GM19238 (cell line): ENCODE results near the gene TTC38.

Source experiments
- DNase-seq: peaks from one replicate; pipeline ENCODE4 v3.0.0; 2011; ENCODE audit warnings: low spot score; ENCODE audit not compliant: insufficient read length

The TTC38 gene

DNA sequence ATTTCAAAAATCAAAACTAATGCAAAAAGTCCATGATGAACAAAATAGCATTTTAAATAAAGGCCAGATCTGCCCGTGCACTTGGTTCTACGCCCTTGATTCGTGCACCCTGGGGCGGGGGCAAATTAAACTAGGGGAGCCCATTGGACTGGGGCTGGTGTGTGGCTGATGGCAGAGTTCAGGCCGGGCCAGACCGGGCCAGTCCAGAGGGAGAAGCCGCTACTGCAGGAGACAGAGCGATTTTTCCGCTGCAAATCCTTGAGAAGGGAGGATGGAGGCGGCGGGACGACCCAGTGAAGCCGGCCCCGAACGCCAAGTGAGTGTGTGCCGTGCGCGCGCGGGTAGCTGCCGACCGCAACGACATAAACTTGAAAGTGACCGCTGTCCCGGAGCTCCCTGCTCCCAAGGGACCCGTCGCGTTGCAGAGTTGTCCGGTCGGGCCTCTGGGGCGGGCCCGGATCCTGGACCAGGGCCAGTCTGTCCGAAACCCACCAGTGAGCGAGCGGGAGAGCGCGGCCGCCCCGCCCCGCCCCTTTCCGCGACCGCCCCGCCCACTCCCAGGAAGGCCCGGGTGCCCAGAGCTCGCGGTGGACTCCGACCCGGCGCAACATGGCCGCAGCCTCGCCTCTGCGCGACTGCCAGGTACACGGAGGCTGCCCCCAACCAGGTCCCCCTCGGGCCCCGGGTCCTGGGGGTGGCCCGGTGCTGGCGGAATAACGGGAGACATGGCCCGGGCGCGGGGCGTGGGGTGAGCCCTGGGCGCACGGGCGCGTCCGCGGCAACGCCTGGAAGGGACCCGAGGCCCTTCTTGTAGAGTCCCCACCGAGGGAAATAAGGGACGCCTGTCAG lies at the start of gene TTC38:
TSS of gene TTC38 (plus strand) at position 578 of the 849 bp plus-strand sequence. CDS start at position 610, 32 bp downstream.
- peak; percentile 92 for DNase-seq

DNA sequence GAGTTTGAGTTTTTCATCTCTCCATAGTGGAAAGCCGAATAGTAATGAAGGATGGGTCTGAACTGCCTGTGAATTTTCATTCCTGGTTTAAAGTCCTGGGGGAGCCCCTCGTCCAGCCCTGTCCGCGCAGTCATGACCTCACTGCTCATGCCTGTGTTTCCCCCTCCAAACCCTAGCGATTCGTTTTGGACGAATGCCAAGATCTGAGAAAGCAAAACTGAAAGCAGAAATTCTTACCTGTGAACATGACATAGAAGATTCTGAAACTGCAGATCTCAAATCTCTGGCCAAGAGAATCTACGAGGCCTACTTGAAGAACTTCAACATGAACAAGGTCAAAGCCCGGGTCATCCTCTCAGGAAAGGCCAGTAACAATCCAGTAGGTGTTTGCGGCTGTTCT lies 48.2 kb upstream of the TTC38 start:
- DNase-seq: no peak

DNA sequence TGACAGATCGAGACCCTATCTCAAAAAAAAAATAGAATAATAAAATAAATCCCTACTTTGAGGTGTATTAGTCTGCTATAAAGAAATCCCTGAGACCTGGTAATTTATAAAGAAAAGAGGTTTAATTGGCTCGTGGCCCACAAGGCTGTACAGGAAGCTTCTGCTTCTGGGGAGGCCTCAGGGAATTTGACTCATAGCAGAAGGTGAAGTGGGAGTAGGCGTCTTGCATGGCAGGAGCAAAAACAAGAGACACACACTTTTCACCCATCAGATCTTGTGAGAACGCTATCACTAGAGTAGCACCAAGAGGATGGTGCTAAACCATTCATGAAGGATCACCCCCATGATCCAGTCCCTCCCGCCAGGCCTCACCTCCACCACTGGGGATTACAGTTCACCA lies 46.9 kb upstream of the TTC38 start:
- DNase-seq: no peak

DNA sequence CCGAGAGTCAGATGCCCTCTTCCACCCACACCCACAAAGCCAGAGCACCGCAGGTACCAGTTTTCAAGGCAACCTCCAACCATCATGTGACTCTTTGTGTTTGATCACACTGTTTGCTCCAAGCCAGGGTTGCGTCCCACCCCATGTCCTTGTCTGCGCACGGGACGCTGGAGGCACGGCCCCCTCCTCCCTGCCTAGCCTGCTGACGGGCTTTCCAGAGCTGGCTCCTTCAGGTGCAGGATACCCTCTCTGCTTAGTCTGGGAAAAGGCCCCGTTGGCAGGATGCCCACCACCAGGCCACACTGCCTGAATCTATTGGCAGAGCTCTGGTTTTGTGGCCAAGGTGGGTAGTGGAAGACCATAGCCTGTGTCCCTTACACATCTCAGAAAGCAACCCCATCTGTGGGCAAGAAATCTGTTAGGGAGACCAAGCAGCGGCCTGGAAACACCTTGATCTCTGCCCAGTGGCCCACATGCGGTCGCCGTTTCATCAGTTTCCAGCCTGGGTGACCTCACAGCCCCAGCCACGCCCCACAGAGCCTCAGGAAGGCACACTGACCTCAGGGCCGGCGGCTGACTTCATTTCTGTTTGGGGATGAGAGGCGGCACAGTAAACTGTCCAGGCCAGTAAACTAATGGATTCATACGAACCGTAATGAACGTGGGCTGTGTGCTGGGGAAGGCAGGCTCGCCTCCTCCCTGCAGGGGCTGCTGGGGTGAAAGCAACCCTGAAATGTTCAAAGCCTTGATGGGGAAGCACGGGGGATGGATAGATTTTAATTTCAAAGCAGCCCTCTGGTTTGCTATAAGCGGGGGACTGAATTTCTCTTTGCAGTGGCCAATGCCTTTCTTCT lies 43.5 kb upstream of the TTC38 start:
- DNase-seq: no peak

DNA sequence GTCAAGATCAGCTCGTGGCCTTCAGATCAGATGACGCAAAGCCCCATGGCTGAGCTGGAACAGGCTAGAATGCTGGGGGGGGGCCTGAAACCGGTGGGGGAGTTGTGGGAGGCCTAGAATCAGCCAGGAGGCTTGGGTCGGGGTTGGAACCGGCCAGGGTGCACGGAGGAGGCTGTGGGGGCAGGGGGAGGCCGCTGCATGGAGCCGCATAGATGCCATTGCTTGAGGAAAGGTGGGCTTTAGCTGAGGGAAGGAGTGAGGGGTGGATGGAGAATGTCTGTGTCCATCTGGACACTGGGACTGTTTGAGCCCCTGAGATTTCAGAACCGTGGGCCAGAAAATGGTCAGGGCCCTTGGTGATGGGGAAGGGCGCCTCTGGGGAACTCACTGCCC lies 42.9 kb upstream of the TTC38 start:
- DNase-seq: no peak

DNA sequence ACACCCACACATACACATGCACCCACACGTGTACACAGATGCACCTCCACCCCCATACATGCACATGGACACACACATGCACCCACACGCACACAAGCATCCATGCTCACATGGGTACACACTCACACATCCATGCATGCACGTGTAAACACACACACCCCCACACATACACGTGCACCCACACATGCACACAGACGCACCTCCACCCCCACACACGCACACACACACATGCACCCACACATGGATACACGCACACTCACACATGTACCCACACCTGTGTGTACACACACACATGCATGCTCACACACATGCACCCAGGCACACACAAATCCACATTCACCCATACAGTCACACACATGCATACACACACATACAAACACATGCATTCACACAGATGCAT lies 42.2 kb upstream of the TTC38 start:
- DNase-seq: no peak

DNA sequence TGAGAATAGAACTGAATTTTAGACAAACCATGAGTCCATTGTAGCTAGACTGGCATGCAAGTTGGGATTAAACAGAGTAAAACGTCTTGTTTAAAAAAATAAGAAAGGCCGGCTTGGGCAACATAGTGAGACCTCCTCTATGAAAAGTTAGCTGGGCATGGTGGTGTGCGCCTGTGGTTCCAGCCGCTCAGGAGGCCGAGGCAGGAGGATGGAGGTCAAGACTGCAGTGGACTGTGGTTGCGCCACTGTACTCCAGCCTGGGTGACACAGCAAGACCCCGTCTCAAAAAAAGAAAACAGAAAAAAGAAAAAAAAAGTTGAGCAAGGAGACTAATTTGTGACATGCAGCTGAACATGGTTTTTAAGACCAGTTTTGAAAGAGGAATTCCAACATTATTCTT lies 41.2 kb upstream of the TTC38 start:
- no peak for DNase-seq

DNA sequence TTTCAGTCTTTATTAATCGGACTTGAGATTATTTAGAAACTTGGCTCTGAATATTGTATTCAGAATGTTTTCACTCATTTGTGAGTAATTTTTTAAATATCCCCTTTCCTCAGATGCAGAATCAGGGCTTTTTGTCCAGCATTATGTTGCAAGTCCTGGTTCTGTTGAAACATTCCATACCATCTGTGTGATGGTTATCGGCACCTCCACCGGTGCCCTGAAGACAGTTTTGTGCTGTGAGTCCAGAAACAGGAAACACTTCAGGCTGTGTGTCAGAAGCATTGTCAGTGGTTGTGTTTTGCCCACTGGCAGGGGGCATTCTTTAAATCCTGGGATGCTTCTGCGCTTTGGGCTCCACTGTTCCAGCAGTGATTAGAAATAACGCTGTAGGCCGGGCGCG lies 38.1 kb upstream of the TTC38 start:
- no peak for DNase-seq

DNA sequence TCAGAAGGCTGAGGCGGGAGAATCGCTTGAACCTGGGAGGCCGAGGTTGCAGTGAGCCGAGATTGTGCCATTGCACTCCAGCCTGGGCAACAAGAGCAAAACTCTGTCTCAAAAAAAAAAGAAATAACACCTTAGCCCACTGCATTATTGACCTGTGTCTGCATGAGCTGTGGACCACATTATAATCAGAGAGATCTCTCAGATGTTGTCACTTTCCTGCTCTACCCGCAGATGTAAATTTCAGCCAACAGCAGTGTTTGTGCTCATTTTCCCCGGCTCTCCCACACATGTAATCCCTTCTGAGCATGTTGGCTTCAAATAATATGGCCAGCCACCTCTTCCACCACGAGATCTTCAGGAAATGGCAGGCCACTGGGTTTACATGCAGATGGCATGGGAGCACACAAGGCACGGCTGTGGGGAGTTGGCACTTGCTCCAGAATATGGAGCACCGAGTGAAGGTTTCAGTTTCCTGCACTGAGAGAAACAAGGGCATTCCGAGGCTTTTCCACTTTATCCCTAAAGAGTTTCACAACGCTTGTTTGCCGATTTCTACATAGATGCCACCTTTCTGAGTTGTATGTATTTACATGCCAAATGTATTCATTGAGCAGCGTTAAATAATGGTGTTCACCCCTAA lies 37.4 kb upstream of the TTC38 start:
- no peak for DNase-seq

DNA sequence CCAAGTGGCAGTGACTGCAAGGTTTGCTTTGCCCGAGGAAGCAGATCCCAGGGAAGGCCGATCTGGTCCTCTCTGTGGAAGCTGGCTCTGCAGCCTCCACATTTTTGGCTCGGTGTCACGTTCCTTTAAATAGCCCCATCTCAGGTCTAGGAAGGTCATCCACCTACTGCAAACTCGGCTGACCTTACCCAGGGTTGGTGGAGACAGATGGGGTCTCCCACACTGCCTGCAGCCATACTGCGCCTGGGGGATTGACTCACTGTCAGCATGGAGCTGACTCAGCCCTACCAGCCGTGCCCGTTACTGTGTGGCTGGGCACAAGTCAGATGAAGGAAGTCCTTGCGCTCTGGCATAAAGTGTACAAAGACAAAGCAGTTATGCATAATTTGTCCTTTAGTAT lies 34.6 kb upstream of the TTC38 start:
- no peak for DNase-seq

DNA sequence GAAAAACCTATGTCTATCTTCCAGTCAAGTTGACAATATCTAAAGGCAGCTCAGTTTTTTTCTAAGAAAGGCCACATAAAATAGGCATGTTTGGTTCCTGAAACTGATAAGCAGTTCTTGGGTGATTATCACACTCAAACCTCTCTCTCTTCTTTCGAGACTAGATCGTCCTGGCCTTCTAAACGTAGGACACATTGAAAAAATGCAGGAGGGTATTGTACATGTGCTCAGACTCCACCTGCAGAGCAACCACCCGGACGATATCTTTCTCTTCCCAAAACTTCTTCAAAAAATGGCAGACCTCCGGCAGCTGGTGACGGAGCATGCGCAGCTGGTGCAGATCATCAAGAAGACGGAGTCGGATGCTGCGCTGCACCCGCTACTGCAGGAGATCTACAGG lies 32.8 kb upstream of the TTC38 start:
- no peak for DNase-seq

DNA sequence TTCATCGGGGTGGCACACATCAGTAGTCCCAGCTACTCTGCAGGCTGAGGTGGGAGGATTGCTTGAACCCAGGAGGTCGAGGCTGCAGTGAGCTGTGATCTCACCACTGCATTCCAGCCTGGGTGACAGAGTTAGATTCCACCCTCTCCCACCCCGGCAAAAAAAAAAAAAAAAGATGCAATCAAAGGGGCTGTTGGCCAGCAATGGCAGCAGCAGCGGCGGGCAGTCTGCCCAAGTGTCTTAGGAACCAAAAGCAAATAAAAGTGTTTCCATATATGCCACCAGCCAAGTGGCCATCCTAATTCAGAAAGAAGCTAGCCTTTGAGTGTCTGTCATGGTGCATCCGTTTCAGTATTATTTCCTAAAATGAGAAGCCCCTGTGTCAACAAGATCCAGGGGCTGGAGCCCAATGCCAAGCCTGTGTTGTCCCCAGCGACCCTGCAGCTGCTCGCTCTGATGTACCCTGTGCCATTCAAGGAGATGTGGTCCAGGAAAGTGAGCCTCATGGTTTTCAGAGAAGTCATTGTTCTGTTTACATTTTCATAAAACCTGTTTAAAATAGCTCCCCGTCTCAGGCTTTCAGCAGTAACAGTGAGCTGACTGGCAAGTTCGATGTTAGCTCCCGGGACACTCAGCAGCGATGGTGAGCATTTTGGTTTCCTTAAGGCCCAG lies 30.2 kb upstream of the TTC38 start:
- DNase-seq: no peak

DNA sequence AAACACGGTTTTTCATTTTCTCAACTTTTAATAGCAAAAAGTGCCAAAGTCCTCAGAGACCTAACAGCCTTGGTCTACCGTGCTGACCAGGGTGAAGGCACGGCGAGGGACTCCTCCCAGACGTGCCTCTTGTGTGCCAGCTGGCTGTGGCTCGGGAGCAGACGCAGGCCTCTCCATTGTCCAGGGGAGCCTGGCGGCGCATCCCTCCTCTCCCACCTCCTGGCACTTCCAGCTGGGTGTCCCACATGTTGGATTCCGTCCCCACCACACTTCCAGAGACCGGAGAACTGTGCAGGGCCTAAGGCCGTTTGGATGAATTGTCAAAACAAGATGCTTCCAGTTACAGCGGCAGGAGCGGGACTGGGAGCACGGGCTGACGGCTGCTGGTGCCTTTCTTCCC lies 29.3 kb upstream of the TTC38 start:
- no peak for DNase-seq

DNA sequence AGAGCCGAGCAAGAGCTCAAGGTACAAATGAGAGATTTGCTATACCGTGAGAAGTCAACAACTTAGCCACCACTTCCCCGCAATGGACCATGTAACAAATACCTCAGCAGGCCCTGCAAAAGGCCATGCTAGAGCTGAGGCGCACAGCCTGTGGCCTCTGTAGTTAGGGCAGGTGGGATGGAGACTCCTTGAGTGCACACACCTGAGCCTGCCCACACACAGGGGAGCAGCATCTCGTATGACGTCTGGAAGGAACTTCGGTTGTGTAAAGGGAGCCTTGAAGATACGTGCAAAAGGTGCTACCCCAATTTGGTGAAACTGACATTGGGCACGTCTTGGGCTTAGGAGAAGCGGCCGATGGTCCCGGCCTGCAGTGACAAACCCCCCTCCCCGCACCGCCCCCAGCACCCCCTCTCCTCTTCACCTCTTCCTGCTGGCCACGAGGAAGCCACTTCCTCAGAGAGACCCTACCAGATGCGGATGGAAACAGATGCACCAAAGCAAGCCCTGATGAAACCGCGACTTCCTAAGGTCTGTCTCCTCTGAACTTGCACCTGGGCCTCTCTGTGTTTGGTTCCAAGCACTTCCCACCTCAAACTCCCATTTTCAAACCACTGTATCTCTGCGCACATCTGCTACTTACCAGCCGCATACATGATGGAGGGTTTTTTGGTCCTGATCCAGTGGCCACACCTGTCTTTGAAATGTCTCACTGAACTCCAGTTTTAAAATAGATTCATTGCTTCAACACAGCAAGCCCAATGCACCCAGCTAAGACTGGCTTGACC lies 28.4 kb upstream of the TTC38 start:
- DNase-seq: peak; percentile 45

DNA sequence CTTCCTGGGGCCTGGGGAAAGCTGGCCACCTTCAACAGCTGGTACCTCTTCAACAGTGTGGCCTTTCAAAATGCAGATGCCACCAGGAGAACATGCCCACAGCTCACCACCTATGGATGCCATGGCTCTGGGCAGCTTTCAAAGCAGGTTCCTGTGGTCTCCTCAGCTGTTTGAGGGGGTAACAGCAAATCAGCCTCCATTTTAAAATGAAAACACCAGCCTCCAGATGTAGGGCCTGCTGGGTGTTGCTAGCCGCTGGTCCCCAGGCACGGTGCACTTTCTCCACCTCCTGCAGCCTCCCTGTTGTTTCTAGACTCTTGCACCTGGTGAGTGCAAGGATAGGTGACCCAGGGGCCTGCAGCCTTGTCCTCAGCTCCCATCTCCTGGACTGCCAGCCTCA lies 27.7 kb upstream of the TTC38 start:
- no peak for DNase-seq

DNA sequence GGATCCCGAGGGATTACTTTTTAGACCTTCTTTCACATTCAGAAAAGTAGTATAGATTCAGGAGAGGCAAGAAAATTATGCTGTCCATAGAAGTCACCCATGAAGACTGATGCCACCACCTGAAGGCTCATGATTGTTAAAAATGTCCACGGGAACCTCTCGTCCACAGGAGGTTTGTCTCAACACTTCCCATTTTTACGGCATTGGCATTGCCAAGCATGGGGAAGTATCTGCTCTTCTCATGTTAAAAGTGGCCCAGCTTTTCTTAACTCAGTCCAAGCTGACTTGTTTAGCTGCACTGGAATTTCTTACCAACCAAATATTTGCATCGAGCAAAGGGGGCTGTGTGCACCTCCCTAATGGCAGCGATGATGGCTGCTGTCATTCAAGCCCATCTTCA lies 27.3 kb upstream of the TTC38 start:
- no peak for DNase-seq

DNA sequence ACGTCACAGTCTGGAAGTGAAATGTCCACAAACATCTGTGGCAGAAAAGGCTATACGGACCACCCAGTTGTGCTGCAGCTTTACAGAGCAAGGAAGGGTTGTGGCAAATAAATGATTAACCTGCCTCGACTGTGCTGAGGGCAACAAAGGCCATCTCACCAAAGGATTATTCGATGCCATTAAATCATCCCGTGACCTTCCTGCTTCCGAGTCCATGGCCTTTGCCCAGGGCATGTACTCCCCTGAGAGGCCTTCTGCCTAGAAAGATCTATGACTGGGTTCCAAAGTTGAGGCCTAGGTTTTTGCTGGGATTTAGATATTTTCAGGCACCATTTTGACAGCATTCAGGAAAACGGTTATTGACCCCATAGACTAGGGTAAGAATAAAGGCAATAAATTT lies 26.9 kb upstream of the TTC38 start:
- DNase-seq: no peak

DNA sequence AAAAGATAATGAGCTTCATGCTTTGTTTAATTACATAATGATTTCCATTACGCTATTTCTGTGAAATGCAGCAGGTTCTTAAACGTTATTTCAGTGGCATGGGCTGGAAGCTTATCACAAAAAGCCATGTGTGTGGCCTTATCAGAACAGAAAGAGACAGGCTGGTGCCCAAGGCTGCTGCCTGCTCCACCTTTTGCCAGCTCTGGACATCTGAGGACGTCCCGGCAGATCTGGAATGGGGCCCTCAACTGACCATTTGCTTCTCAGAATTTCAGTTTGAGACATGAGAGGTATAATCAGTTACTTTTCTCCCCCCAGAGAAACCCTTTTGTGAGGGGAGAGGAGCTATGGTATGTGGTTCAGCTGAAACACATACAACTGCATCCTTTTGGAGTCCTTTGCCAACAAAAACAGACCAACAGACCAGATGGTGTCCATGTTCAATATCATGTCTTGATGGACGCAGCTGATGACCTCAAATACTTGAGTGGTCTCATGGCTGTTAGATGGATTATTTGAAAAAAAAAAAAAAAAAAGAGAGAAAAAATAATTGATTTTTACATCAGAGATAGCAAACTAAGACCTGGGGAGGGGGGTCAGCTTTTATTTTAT lies 26.3 kb upstream of the TTC38 start:
- DNase-seq: no peak

DNA sequence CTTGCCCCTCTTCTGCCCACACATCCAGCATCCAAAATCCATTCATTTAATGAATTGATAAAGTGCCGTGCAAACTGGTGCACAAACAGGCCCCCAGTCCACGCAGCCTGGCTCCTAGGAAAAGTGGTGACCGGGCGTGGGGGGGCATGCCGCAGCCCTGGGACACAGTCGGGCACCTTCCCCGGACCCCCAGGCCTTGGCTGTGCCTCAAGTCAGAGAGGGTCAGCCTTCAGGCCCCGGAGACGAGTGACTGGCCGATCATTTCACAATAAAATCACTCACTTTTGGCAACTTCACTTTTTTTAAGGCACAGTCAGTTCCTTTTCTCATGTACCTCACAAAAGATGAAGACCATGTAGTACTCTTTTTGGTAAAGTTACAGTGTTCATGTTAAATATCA lies 25.7 kb upstream of the TTC38 start:
- DNase-seq: no peak

DNA sequence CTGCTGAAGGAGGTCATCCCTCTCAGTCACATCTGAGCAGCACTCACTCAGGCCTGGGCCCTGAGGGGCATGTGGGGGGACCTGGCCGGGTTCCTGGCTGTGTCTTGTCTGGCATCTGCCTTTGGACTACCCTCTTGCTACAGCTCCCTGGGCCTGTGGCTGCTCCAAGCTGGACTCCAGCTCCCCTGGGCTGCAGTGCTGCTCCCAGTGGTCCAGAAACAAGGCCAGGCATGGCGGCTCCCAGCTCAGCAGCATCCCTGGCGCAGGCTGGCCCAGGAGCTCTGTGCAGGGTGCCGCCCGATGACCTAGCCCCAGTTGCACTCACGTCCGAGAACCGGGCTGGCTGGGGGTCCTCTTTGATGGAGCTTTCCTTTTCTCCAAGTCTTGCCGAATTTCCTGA lies 23.0 kb upstream of the TTC38 start:
- DNase-seq: no peak
